Smooth muscle cell (in vitro differentiated cells): ENCODE results near the gene CNBP. TPM values are rescaled to one million over a fixed set of nuclear protein-coding genes. Genes with fewer than 3 reads are reported as not detected.
A peak's percentile ranks its signal among the peaks of the same experiment; 100 is the strongest.
"Not testable (repeated sequence)": the region's sequence is repeated elsewhere in the genome, so short reads cannot be mapped to it uniquely, and the experiment has no call there.

Source experiments
- DNase-seq: peaks from one replicate; lab custom pipeline; 2025; ENCODE audit not compliant: unreplicated experiment; lab: John Stamatoyannopoulos, UW
- H2AFZ ChIP-seq: fragments of 200-600 bp; sonication (generic); 2 replicates; pipeline ENCODE4 v1.6.0; 2016; ENCODE audit warnings: antibody characterized with exemption, low read depth, mild to moderate bottlenecking
- H3F3A ChIP-seq: fragments of 200-600 bp; sonication (generic); 2 replicates; pipeline ENCODE4 v1.6.0; 2017; ENCODE audit warnings: antibody characterized with exemption, low read depth
- H3K27ac ChIP-seq: fragments of 200-600 bp; sonication (generic); 2 replicates; pipeline ENCODE4 v1.5.1; 2016; ENCODE audit warnings: low read depth, mild to moderate bottlenecking
- H3K27me3 ChIP-seq: fragments of 200-600 bp; sonication (generic); 2 replicates; pipeline ENCODE4 v1.6.1; 2016; ENCODE audit warnings: low read depth, mild to moderate bottlenecking
- H3K36me3 ChIP-seq: fragments of 200-600 bp; sonication (generic); 2 replicates; pipeline ENCODE4 v1.5.1; 2016; ENCODE audit warnings: low read depth
- H3K4me1 ChIP-seq: fragments of 200-600 bp; sonication (generic); 2 replicates; pipeline ENCODE4 v1.5.1; 2016; ENCODE audit warnings: low read depth
- H3K4me2 ChIP-seq: fragments of 200-600 bp; sonication (generic); 2 replicates; pipeline ENCODE4 v1.6.0; 2016; ENCODE audit warnings: mild to moderate bottlenecking
- H3K4me3 ChIP-seq: fragments of 200-600 bp; sonication (generic); 2 replicates; pipeline ENCODE4 v1.5.1; 2016; ENCODE audit warnings: mild to moderate bottlenecking
- H3K79me2 ChIP-seq: fragments of 200-600 bp; sonication (generic); 2 replicates; pipeline ENCODE4 v1.6.0; 2016; ENCODE audit warnings: low read depth, mild to moderate bottlenecking
- H3K9ac ChIP-seq: fragments of 200-600 bp; sonication (generic); 2 replicates; pipeline ENCODE4 v1.6.0; 2016; ENCODE audit warnings: low read depth
- H3K9me3 ChIP-seq: fragments of 200-600 bp; sonication (generic); replicated peaks from 2 replicates; pipeline ENCODE4 v1.5.1; 2016; ENCODE audit warnings: low read depth
- H4K20me1 ChIP-seq: fragments of 200-600 bp; sonication (generic); 2 replicates; pipeline ENCODE4 v1.6.0; 2016; ENCODE audit warnings: low read depth
- CTCF ChIP-seq: fragments of 200-600 bp; sonication (generic); IDR thresholded peaks from 2 replicates; pipeline ENCODE4 v1.5.1; 2017; ENCODE audit warnings: borderline replicate concordance, mild to moderate bottlenecking, antibody characterized with exemption; ENCODE audit not compliant: insufficient read depth, poor library complexity, severe bottlenecking
- WGBS: methylation state at CpG from one replicate; pipeline ENCODE4 v1.1.7; 2016; ENCODE audit warnings: low lambda C conversion rate; 5-methylcytosine and 5-hydroxymethylcytosine counted together
- polyA plus RNA-seq: library from polyadenylated mRNA; unstranded; fragments of >200 nt; fragmentation: Nextera tagmentation; extraction: Ambion mirVana; gene quantifications from 2 replicates; pipeline ENCODE4 v1.2.1, GENCODE V29; 2016
- total RNA-seq: library from RNA; depleted of rRNA; stranded (reverse); fragments of >200 nt; gene quantifications from 2 replicates; pipeline ENCODE4 v1.2.3, GENCODE V29; 2014

The CNBP gene
- total and polyA plus RNA-seq, 2 experiments from 2014 or later, result 181 to 198 TPM

GRCh38 chr3:129187857-129188256 is 4.2 kb upstream of the CNBP start:
- H2AFZ ChIP-seq, result no peak overlapping the region
- H3K4me2 ChIP-seq, result no peak overlapping the region
- H3K36me3 ChIP-seq, result no peaks in the 10 kb centered on the region
- peaks cover 9% of the 10 kb centered on the region for H3K4me1 ChIP-seq
- DNase-seq, result no peak
- H3K9me3 ChIP-seq, result no peaks in the 10 kb centered on the region
- no peaks in the 10 kb centered on the region for H3K27me3 ChIP-seq
- WGBS, result 89% methylated on average over 1 of the region's 1 CpG
- no peak for TF ChIP-seq CTCF
- H4K20me1 ChIP-seq, result peaks cover 3% of the 10 kb centered on the region
- no peak overlapping the region for H3K9ac ChIP-seq
- H3K79me2 ChIP-seq, result peaks cover 23% of the 10 kb centered on the region
- no peak overlapping the region for H3K27ac ChIP-seq
- H3K4me3 ChIP-seq, result no peak overlapping the region
- H3F3A ChIP-seq, result no peaks in the 10 kb centered on the region

- no peak overlapping the region for H3K4me2 ChIP-seq
- 97% methylated on average over 3 of the region's 3 CpGs for WGBS
- no peaks in the 10 kb centered on the region for H3F3A ChIP-seq
- no peak overlapping the region for H3K9ac ChIP-seq
- H3K27me3 ChIP-seq, result no peaks in the 10 kb centered on the region
- peaks cover 24% of the 10 kb centered on the region for H4K20me1 ChIP-seq
- no peak for DNase-seq
- peaks cover 44% of the 10 kb centered on the region for H3K79me2 ChIP-seq
- H3K27ac ChIP-seq, result no peak overlapping the region
- no peak overlapping the region for H2AFZ ChIP-seq
- H3K36me3 ChIP-seq, result no peaks in the 10 kb centered on the region
- peaks cover 16% of the 10 kb centered on the region for H3K4me1 ChIP-seq
- no peaks in the 10 kb centered on the region for H3K9me3 ChIP-seq
- no peak overlapping the region for H3K4me3 ChIP-seq
- no peak for TF ChIP-seq CTCF
These were observed 2.1 kb upstream of the CNBP start for GRCh38 chr3:129185783-129186182.

- Histone ChIP-seq H3K4me2 (peak overlapping the region; percentile 86), H4K20me1 (peaks cover 32% of the 10 kb centered on the region), H3K4me1 (peaks cover 24% of the 10 kb centered on the region), H3K79me2 (peaks cover 52% of the 10 kb centered on the region), H3K9ac (peak overlapping the region; percentile 91), H3K27ac (peak overlapping the region; percentile 90), H3K4me3 (peak overlapping the region; percentile 96)
- not testable (repeated sequence) for H3K27me3 ChIP-seq, H3K9me3 ChIP-seq, H3F3A ChIP-seq, DNase-seq, H3K36me3 ChIP-seq, H2AFZ ChIP-seq
- WGBS, result 93% methylated on average over 20 of the region's 20 CpGs
These were observed 1.3 kb upstream of the CNBP start for GRCh38 chr3:129184784-129185542.

DNA sequence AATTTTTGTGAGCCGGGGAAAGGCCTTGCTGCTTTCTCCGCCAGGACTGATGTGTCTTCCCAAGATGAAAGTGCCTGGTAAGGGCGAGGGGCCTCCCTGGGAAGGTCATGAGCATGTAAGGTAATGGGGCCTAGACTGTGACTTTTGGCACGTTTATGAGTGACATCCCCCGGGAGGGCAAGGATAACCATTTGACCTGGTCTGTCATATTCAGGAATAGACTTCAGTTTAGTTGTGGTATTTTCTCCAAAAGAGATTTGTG is 631 bp upstream of the CNBP start:
- H3F3A ChIP-seq, result no peaks in the 10 kb centered on the region

More for the DNA sequence above, 631 bp upstream of the CNBP start:
- Histone ChIP-seq H4K20me1 (peaks cover 38% of the 10 kb centered on the region), H3K27ac (peak overlapping the region; percentile 90), H3K79me2 (peaks cover 58% of the 10 kb centered on the region), H3K9ac (peak overlapping the region; percentile 91), H3K4me1 (peaks cover 24% of the 10 kb centered on the region), H3K36me3 (no peaks in the 10 kb centered on the region), H3K4me3 (peak overlapping the region; percentile 96), H3K9me3 (no peaks in the 10 kb centered on the region), H3K27me3 (no peaks in the 10 kb centered on the region), H3K4me2 (peak overlapping the region; percentile 86), H2AFZ (peak overlapping the region; percentile 83)
- 14% methylated on average over 5 of the region's 5 CpGs for WGBS
- no peak for TF ChIP-seq CTCF
- no peak for DNase-seq
